HepG2 (cell line): ENCODE measurements around the gene ZNF804A. TPM values are rescaled to one million over a fixed set of nuclear protein-coding genes. Genes with fewer than 3 reads are reported as not detected.

ENCODE experiments used
- CEBPB ChIP-seq: IDR thresholded peaks from 2 replicates; pipeline ENCODE4 v1.6.1; 2011; ENCODE audit warnings: low read depth, low read length, improper control_type of control experiment, borderline replicate concordance
- THAP11 ChIP-seq: IDR thresholded peaks from 2 replicates; pipeline ENCODE4 v1.6.1; 2016; ENCODE audit warnings: missing biosample characterization, missing genetic modification reagents
- UBTF ChIP-seq: sonication (generic); formaldehyde crosslinking; IDR thresholded peaks from 2 replicates; pipeline ENCODE4 v1.4.0; 2020; ENCODE audit warnings: mild to moderate bottlenecking, missing genetic modification reagents
- ZNF563 ChIP-seq: sonication (generic); formaldehyde crosslinking; IDR thresholded peaks from 2 replicates; pipeline ENCODE4 v1.8.0; 2022; ENCODE audit warnings: mild to moderate bottlenecking, moderate library complexity, missing genetic modification reagents
- ZNF687 ChIP-seq: sonication (generic); formaldehyde crosslinking; IDR thresholded peaks from 2 replicates; pipeline ENCODE4 v1.5.1; 2020; ENCODE audit warnings: mild to moderate bottlenecking, missing genetic modification reagents, moderate library complexity
- ZNF792 ChIP-seq: IDR thresholded peaks from 2 replicates; pipeline ENCODE4 v1.6.1; 2016
- polyA plus RNA-seq, 8 experiments: library from polyadenylated mRNA; depleted of rRNA in 3 of 8; stranded (reverse) in 7 of 8; unstranded in 1 of 8; fragments of >200 nt; fragmentation: Illumina TruSeq in 4 of 8; extraction: Trizol in 4 of 8; gene quantifications; 2 replicates each; pipeline versions ENCODE4 v1.2.1 to v1.2.3, GENCODE V29; 2011 to 2016; ENCODE audit warnings: low read depth in 4 of 8, missing spikeins in 1 of 8, mixed read lengths in 1 of 8; ENCODE audit not compliant: insufficient read depth in 1 of 8
- total RNA-seq, 5 experiments: library from RNA; depleted of rRNA; stranded (reverse); fragments of >200 nt; fragmentation: Illumina TruSeq; extraction: Trizol; gene quantifications; 2 replicates each; pipeline ENCODE4 v1.2.3, GENCODE V29; 2016; ENCODE audit warnings: low read depth in 1 of 5

Gene ZNF804A
- total and polyA plus RNA-seq, 2 of the 13 experiments (the other 11 are each of a cell fraction or from before 2014, with no cell fraction given), result 0.07 to 0.09 TPM

GRCh38 chr2:184598316-184599053 is at the start of gene ZNF804A (continued):
- TF ChIP-seq UBTF (CRISPR knock-in tag), result peak; percentile 87; the same call in 1 of the 2 replicates
- no peak for TF ChIP-seq ZNF792 (CRISPR knock-in tag)
- 0 out of 2 replicates have a peak, but pooled peaks have one; percentile 50 for TF ChIP-seq ZNF563 (CRISPR knock-in tag)
- peak; percentile 62 for TF ChIP-seq CEBPB
- TF ChIP-seq ZNF687 (CRISPR knock-in tag), result peak; percentile 30; the same call in 1 of the 2 replicates
- TF ChIP-seq THAP11 (CRISPR knock-in tag), result no peak
